H1 (cell line): ENCODE measurements around the gene GATA1. TPM values are rescaled to one million over a fixed set of nuclear protein-coding genes. Genes with fewer than 3 reads are reported as not detected.

Experiments
- CTCF ChIA-PET: fragments of 300-600 bp; sonication (Branson Sonifier 250); formaldehyde crosslinking; loops from one replicate; lab custom pipeline; 2021; ENCODE audit not compliant: partially characterized antibody; lab: Charles Lee
- POLR2A ChIA-PET: fragments of 300-600 bp; sonication (Branson Sonifier 250); formaldehyde crosslinking; loops from one replicate; lab custom pipeline; 2021; ENCODE audit warnings: inconsistent platforms; ENCODE audit not compliant: partially characterized antibody; lab: Charles Lee
- DNase-seq, 2 experiments: peaks; one replicate each; pipeline versions ENCODE4 v3.0.0 to v3.0.0-alpha.2; 2010 to 2022; ENCODE audit warnings: low spot score in 2 of 2, low read depth in 1 of 2, mixed read lengths in 1 of 2
- FAIRE-seq: peaks from 2 replicates; lab custom pipeline; 2011; peaks lifted over from hg19 to GRCh38; lab: Jason Lieb, UNC
- H2AFZ ChIP-seq: 2 replicates; pipeline ENCODE4 v1.8.1; 2012; ENCODE audit warnings: low read length, inconsistent platforms
- H2AK5ac ChIP-seq: 2 replicates; pipeline ENCODE4 v1.6.1; 2013; ENCODE audit warnings: low read depth, low read length
- H2BK120ac ChIP-seq: replicated peaks from 2 replicates; pipeline ENCODE3; 2013; ENCODE audit warnings: low read depth, low read length, inconsistent platforms
- H2BK12ac ChIP-seq: 2 replicates; pipeline ENCODE4 v1.6.1; 2013; ENCODE audit warnings: low read depth, low read length
- H2BK15ac ChIP-seq: 2 replicates; pipeline ENCODE4 v1.6.1; 2013; ENCODE audit warnings: low read length
- H2BK20ac ChIP-seq: 2 replicates; pipeline ENCODE4 v1.6.1; 2013; ENCODE audit warnings: low read length
- H2BK5ac ChIP-seq: 2 replicates; pipeline ENCODE4 v1.6.1; 2013; ENCODE audit warnings: low read depth, low read length
- H3K14ac ChIP-seq: 2 replicates; pipeline ENCODE4 v1.6.1; 2013; ENCODE audit warnings: inconsistent platforms; ENCODE audit not compliant: insufficient read length
- H3K18ac ChIP-seq: 2 replicates; pipeline ENCODE4 v1.6.1; 2013; ENCODE audit warnings: low read length; ENCODE audit errors: extremely low read depth
- H3K23ac ChIP-seq: 2 replicates; pipeline ENCODE4 v1.6.1; 2013; ENCODE audit warnings: inconsistent platforms; ENCODE audit not compliant: insufficient read length
- H3K23me2 ChIP-seq: 2 replicates; pipeline ENCODE4 v1.6.1; 2013; ENCODE audit warnings: low read depth, low read length
- H3K27ac ChIP-seq: 2 replicates; pipeline ENCODE4 v1.6.1; 2011; ENCODE audit warnings: low read depth, low read length, inconsistent platforms
- H3K27me3 ChIP-seq, 4 experiments: replicated peaks in 1 of 4; 1 replicate in 1 of 4; 2 replicates in 3 of 4; pipeline versions ENCODE4 v1.6.1 to v1.8.1; 2011 to 2013; ENCODE audit warnings: low read length in 3 of 4, mild to moderate bottlenecking in 3 of 4, inconsistent platforms in 2 of 4, mixed read lengths in 2 of 4, moderate library complexity in 1 of 4; ENCODE audit not compliant: control insufficient read depth in 3 of 4, insufficient read depth in 3 of 4; ENCODE audit errors: extremely low read depth in 1 of 4
- H3K36me3 ChIP-seq, 4 experiments: 2 replicates each; pipeline versions ENCODE4 v1.6.1 to v1.8.1; 2011 to 2013; ENCODE audit warnings: mild to moderate bottlenecking in 4 of 4, low read length in 3 of 4, moderate library complexity in 2 of 4, control low read depth in 1 of 4, inconsistent platforms in 1 of 4; ENCODE audit not compliant: insufficient read depth in 4 of 4, control insufficient read depth in 2 of 4
- H3K4ac ChIP-seq: replicated peaks from 2 replicates; pipeline ENCODE3; 2013; ENCODE audit warnings: low read length, low read depth, mixed read lengths, inconsistent platforms; ENCODE audit not compliant: insufficient read length
- H3K4me1 ChIP-seq, 4 experiments: replicated peaks in 1 of 4; 1 replicate in 1 of 4; 2 replicates in 3 of 4; pipeline versions ENCODE4 v1.6.1 to v1.8.1; 2011 to 2013; ENCODE audit warnings: low read length in 3 of 4, inconsistent platforms in 2 of 4, mixed read lengths in 1 of 4; ENCODE audit not compliant: insufficient read depth in 4 of 4, control insufficient read depth in 3 of 4
- H3K4me2 ChIP-seq, 2 experiments: 2 replicates each; pipeline versions ENCODE4 v1.6.1 to v1.8.1; 2011 to 2013; ENCODE audit warnings: low read depth in 2 of 2, low read length in 2 of 2, control low read depth in 1 of 2, inconsistent platforms in 1 of 2, mild to moderate bottlenecking in 1 of 2; ENCODE audit not compliant: insufficient read depth in 1 of 2
- H3K4me3 ChIP-seq, 4 experiments: fragments of 200-600, 300-600 bp in 1 of 4; sonication (generic), shearing (Covaris generic), sonication (Bioruptor Twin) in 1 of 4; 2 replicates each; pipeline versions ENCODE4 v1.5.1 to v1.8.1; 2011 to 2016; ENCODE audit warnings: low read length in 4 of 4, low read depth in 3 of 4, control low read depth in 2 of 4, inconsistent platforms in 2 of 4, mild to moderate bottlenecking in 2 of 4, mixed read lengths in 1 of 4, moderate library complexity in 1 of 4; ENCODE audit not compliant: insufficient read depth in 2 of 4; ENCODE audit errors: extremely low read depth in 1 of 4
- H3K56ac ChIP-seq: replicated peaks from 2 replicates; pipeline ENCODE3; 2013; ENCODE audit warnings: low read depth, mild to moderate bottlenecking, mixed read lengths, low read length, inconsistent platforms; ENCODE audit not compliant: insufficient read length
- H3K79me1 ChIP-seq: 2 replicates; pipeline ENCODE4 v1.6.1; 2013; ENCODE audit warnings: low read depth, low read length, control low read depth
- H3K79me2 ChIP-seq, 2 experiments: 2 replicates each; pipeline versions ENCODE4 v1.6.1 to v1.8.1; 2012 to 2013; ENCODE audit warnings: low read length in 2 of 2, mild to moderate bottlenecking in 2 of 2, inconsistent platforms in 1 of 2; ENCODE audit not compliant: insufficient read depth in 2 of 2, control insufficient read depth in 1 of 2
- H3K9ac ChIP-seq, 4 experiments: replicated peaks in 1 of 4; 1 replicate in 1 of 4; 2 replicates in 3 of 4; pipeline versions ENCODE4 v1.6.1 to v1.8.1; 2011 to 2013; ENCODE audit warnings: low read depth in 3 of 4, low read length in 3 of 4, control low read depth in 2 of 4, mild to moderate bottlenecking in 2 of 4, moderate library complexity in 2 of 4, inconsistent platforms in 1 of 4; ENCODE audit errors: extremely low read depth in 1 of 4
- H3K9me3 ChIP-seq, 2 experiments: 2 replicates each; pipeline versions ENCODE4 v1.6.1 to v1.8.1; 2012 to 2013; ENCODE audit warnings: mild to moderate bottlenecking in 2 of 2, moderate library complexity in 2 of 2, control low read depth in 1 of 2, inconsistent platforms in 1 of 2, low read depth in 1 of 2, low read length in 1 of 2, mixed read lengths in 1 of 2; ENCODE audit not compliant: insufficient read depth in 2 of 2
- H4K20me1 ChIP-seq, 2 experiments: replicated peaks in 1 of 2; 2 replicates each; pipeline versions ENCODE3 to v1.8.1; 2011 to 2013; ENCODE audit warnings: inconsistent platforms in 2 of 2, low read length in 2 of 2, mild to moderate bottlenecking in 1 of 2; ENCODE audit not compliant: insufficient read depth in 2 of 2, control insufficient read depth in 1 of 2
- H4K5ac ChIP-seq: 2 replicates; pipeline ENCODE4 v1.6.1; 2013; ENCODE audit warnings: low read length, low read depth, mixed read lengths, inconsistent platforms; ENCODE audit not compliant: insufficient read length
- H4K8ac ChIP-seq: 2 replicates; pipeline ENCODE4 v1.8.0; 2013; ENCODE audit warnings: mild to moderate bottlenecking, moderate library complexity, low read length, inconsistent platforms; ENCODE audit not compliant: insufficient read depth; ENCODE audit errors: extremely low read depth
- H4K91ac ChIP-seq: replicated peaks from 2 replicates; pipeline ENCODE3; 2013; ENCODE audit warnings: low read length, mixed read lengths, inconsistent platforms; ENCODE audit not compliant: insufficient read length
- CBX8 ChIP-seq: fragments of 300-800, 300-1000 bp; sonication (generic); IDR thresholded peaks from 2 replicates; pipeline ENCODE4 v1.7.1; 2016; ENCODE audit warnings: low read depth, low read length, borderline replicate concordance
- CEBPB ChIP-seq: IDR thresholded peaks from 2 replicates; pipeline ENCODE4 v1.6.1; 2012; ENCODE audit warnings: low read depth, low read length
- CHD1 ChIP-seq: IDR thresholded peaks from 2 replicates; pipeline ENCODE4 v1.6.1; 2012; ENCODE audit warnings: low read depth, low read length, improper control_type of control experiment
- CREB1 ChIP-seq: IDR thresholded peaks from 2 replicates; pipeline ENCODE4 v1.6.1; 2012; ENCODE audit warnings: inconsistent platforms
- HDAC6 ChIP-seq: IDR thresholded peaks from one replicate; pipeline ENCODE4 v1.7.1; 2012; ENCODE audit warnings: low read depth, mild to moderate bottlenecking, inconsistent platforms, low read length, moderate library complexity
- RFX5 ChIP-seq: IDR thresholded peaks from 2 replicates; pipeline ENCODE4 v1.6.1; 2011; ENCODE audit warnings: low read depth, low read length, improper control_type of control experiment, borderline replicate concordance
- SIRT6 ChIP-seq: IDR thresholded peaks from one replicate; pipeline ENCODE4 v1.7.1; 2012; ENCODE audit warnings: low read length, inconsistent platforms
- SP1 ChIP-seq: IDR thresholded peaks from 2 replicates; pipeline ENCODE4 v1.6.1; 2011; ENCODE audit warnings: low read depth, low read length
- TBP ChIP-seq: IDR thresholded peaks from 2 replicates; pipeline ENCODE4 v1.6.1; 2011; ENCODE audit warnings: low read depth, low read length, improper control_type of control experiment
- WGBS, 2 experiments: shearing (Covaris generic) in 1 of 2; methylation state at CpG; one replicate each; pipeline versions ENCODE4 v1.1.6 to v1.1.7; 2013 to 2015; ENCODE audit warnings: low lambda C conversion rate in 2 of 2, mixed read lengths in 2 of 2, inconsistent platforms in 1 of 2, low coverage in 1 of 2, missing lambda C conversion rate in 1 of 2; ENCODE audit not compliant: insufficient replicate concordance in 2 of 2, insufficient coverage in 1 of 2, insufficient read length in 1 of 2; ENCODE audit errors: extremely low coverage in 1 of 2, missing lambda C conversion rate in 1 of 2; 5-methylcytosine and 5-hydroxymethylcytosine counted together
- polyA plus RNA-seq, 7 experiments: library from polyadenylated mRNA; depleted of rRNA in 3 of 7; stranded (reverse) in 5 of 7; unstranded in 2 of 7; fragments of >200 nt in 5 of 7; fragments of 200-250 nt in 2 of 7; gene quantifications; 1 replicate in 5 of 7; 2 replicates in 1 of 7; 4 replicates in 1 of 7; pipeline versions ENCODE4 v1.2.1 to v1.2.3, GENCODE V29; 2011 to 2013; ENCODE audit warnings: missing spikeins in 2 of 7, mixed read lengths in 2 of 7
- total RNA-seq: library from RNA; stranded (reverse); fragmentation: NEBNext Ultra II Directional; extraction: Animal tissue kit (Norgen Biotek cat#: 25700); gene quantifications from 2 replicates; pipeline ENCODE4 v1.2.1, GENCODE V29; 2021
- TF ChIP-seq, protein P1 (sequence below): IDR thresholded peaks from 2 replicates; pipeline ENCODE4 v1.6.1; 2012; ENCODE audit warnings: inconsistent platforms
- TF ChIP-seq, protein P2 (sequence below): IDR thresholded peaks from 2 replicates; pipeline ENCODE4 v1.6.1; 2012; ENCODE audit warnings: inconsistent platforms

Gene GATA1
- total and polyA plus RNA-seq, 2 of the 8 experiments (the other 6 are each of a cell fraction or from before 2014, with no cell fraction given) = 0.05 TPM; not detected in 1

DNA sequence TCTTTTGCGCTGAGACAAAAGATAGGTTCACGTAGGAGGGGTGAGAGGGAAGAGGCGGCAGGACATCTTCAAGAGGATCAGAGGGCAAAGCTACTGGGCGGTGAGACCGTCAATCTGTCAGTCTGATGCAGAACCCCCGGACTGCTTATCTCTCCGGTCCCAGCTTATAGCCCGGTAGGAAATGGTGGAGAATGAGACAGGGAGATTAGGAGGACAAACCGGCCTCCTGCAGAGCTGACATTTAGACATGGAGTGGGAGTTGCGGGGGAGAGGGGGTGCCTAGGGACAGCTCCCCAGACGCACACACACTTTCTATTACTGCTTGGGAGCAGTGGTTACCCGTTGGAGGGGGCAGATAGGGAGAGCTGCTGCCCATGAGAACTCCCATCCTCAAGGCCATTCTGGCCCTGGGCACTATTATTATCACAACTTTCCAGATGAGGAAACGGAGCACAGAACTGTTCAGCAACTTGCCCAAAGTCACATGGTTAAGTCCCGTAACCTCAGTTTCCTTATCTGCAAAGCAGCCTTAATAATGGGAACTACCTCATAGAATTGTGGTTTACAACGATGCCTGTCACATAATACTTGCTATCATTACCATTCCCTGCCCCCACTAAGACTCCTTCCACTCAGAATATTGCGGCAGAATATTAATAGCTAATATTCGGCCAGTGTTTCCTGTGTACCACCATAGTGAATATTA lies 14.3 kb downstream of the GATA1 start:
- Histone ChIP-seq H3K9ac (peak overlapping the region; percentile 74 to 98 (median 94)), H3K79me2 (no peaks in the 10 kb centered on the region), H3K9me3 (no peaks in the 10 kb centered on the region), H3K4ac (no peak overlapping the region), H3K27ac (peak overlapping the region; percentile 98), H4K8ac (peak overlapping the region; percentile 91), H3K36me3 (peaks cover 0 to 13% (median 2%) of the 10 kb centered on the region in 4 experiments; a peak in 4 of 8 replicates), H3K14ac (no peak overlapping the region), H2BK120ac (no peak overlapping the region), H3K4me1 (no peaks in the 10 kb centered on the region; a peak in 2 of 7 replicates), H4K20me1 (no peaks in the 10 kb centered on the region), H3K4me3 (peak overlapping the region; percentile 64 to 82 (median 68)), H2BK20ac (no peak overlapping the region), H3K79me1 (no peaks in the 10 kb centered on the region), H3K23me2 (no peaks in the 10 kb centered on the region; the same call in 1 of the 2 replicates), H2BK12ac (no peak overlapping the region; the same call in 1 of the 2 replicates), H4K91ac (peak overlapping the region; percentile 55), H2AFZ (no peak overlapping the region), H2BK15ac (no peak overlapping the region), H3K23ac (no peak overlapping the region), H4K5ac (peak overlapping the region; percentile 52), H3K4me2 (peak overlapping the region; percentile 71 to 82), H3K27me3 (no peaks in the 10 kb centered on the region), H2AK5ac (no peak overlapping the region; the same call in 1 of the 2 replicates), H2BK5ac (peak overlapping the region; percentile 6; the same call in 1 of the 2 replicates), H3K56ac (no peak overlapping the region), H3K18ac (no peak overlapping the region)
- ChIA-PET CTCF (interaction anchor here (1.1 kb wide), 1 partner anchor 13 kb away, joined by 4 read pairs; no protein-coding TSS in a partner anchor), POLR2A (interaction anchor here (0.7 to 2.1 kb wide), 4 partner anchors 8 to 98 kb away, joined by 3 to 5 read pairs (median 4); no protein-coding TSS in a partner anchor)
- no peak for FAIRE-seq
- 35% methylated on average over 12 of the region's 17 CpGs; no CpG with 5 or more reads in 1 of the 2 experiments for WGBS, 2 experiments
- no peak for DNase-seq
- TF ChIP-seq RFX5 = no peak
- TF ChIP-seq HDAC6 = no peak
- no peak for TF ChIP-seq TBP
- TF ChIP-seq, protein P1, sequence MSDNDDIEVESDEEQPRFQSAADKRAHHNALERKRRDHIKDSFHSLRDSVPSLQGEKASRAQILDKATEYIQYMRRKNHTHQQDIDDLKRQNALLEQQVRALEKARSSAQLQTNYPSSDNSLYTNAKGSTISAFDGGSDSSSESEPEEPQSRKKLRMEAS = no peak
- TF ChIP-seq SP1 = no peak
- TF ChIP-seq CREB1 = no peak
- no peak for TF ChIP-seq CEBPB
- no peak for TF ChIP-seq CBX8
- TF ChIP-seq CHD1 = no peak
- TF ChIP-seq, protein P2, sequence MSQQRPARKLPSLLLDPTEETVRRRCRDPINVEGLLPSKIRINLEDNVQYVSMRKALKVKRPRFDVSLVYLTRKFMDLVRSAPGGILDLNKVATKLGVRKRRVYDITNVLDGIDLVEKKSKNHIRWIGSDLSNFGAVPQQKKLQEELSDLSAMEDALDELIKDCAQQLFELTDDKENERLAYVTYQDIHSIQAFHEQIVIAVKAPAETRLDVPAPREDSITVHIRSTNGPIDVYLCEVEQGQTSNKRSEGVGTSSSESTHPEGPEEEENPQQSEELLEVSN = no peak
- no peak for TF ChIP-seq SIRT6
